ENCODE measurements around the gene HOXC6. TPM values are rescaled to one million over a fixed set of nuclear protein-coding genes. Genes with fewer than 3 reads are reported as not detected.
A peak's percentile ranks its signal among the peaks of the same experiment; 100 is the strongest.

The HOXC6 gene
- 34.1 TPM for polyA plus RNA-seq (ENCODE audit: insufficient read length)
- long read RNA-seq, donor 1, transcript HOXC6-201 (2 exons, 1,733 nt) = minor isoform, 10 of 26 reads
- long read RNA-seq, donor 1, transcript HOXC6-202 (3 exons, 2,943 nt) = major isoform, 16 of 26 reads
- long read RNA-seq, donor 1, partial matches to known transcripts = 0 of 26 reads
- long read RNA-seq, donor 1, other reads (novel, unspliced or antisense) = 0 of 26 reads
- long read RNA-seq, donor 2, transcript HOXC6-201 (2 exons, 1,733 nt) = major isoform, 5 of 28 reads
- long read RNA-seq, donor 2, partial matches to known transcripts = 19 of 28 reads
- long read RNA-seq, donor 2, other reads (novel, unspliced or antisense) = 0 of 28 reads
- long read RNA-seq, donor 3, transcript HOXC6-202 (3 exons, 2,943 nt) = major isoform, 7 of 15 reads
- long read RNA-seq, donor 3, partial matches to known transcripts = 5 of 15 reads
- long read RNA-seq, donor 3, other reads (novel, unspliced or antisense) = 0 of 15 reads
- long read RNA-seq, donor 4, partial matches to known transcripts = 0 of 1 reads
- long read RNA-seq, donor 4, other reads (novel, unspliced or antisense) = 0 of 1 reads
- long read RNA-seq, donor 5, partial matches to known transcripts = 0 of 7 reads
- long read RNA-seq, donor 5, other reads (novel, unspliced or antisense) = 0 of 7 reads
- long read RNA-seq, donor 6, transcript HOXC6-202 (3 exons, 2,943 nt) = major isoform, 8 of 13 reads
- long read RNA-seq, donor 6, transcript HOXC6-201 (2 exons, 1,733 nt) = minor isoform, 5 of 13 reads
- long read RNA-seq, donor 6, partial matches to known transcripts = 0 of 13 reads
- long read RNA-seq, donor 6, other reads (novel, unspliced or antisense) = 0 of 13 reads
- long read RNA-seq, donor 7, transcript HOXC6-201 (2 exons, 1,733 nt) = major isoform, 11 of 15 reads
- long read RNA-seq, donor 7, partial matches to known transcripts = 0 of 15 reads
- long read RNA-seq, donor 7, other reads (novel, unspliced or antisense) = 0 of 15 reads
- long read RNA-seq, donor 8, partial matches to known transcripts = 0 of 3 reads
- long read RNA-seq, donor 8, other reads (novel, unspliced or antisense) = 0 of 3 reads

DNA sequence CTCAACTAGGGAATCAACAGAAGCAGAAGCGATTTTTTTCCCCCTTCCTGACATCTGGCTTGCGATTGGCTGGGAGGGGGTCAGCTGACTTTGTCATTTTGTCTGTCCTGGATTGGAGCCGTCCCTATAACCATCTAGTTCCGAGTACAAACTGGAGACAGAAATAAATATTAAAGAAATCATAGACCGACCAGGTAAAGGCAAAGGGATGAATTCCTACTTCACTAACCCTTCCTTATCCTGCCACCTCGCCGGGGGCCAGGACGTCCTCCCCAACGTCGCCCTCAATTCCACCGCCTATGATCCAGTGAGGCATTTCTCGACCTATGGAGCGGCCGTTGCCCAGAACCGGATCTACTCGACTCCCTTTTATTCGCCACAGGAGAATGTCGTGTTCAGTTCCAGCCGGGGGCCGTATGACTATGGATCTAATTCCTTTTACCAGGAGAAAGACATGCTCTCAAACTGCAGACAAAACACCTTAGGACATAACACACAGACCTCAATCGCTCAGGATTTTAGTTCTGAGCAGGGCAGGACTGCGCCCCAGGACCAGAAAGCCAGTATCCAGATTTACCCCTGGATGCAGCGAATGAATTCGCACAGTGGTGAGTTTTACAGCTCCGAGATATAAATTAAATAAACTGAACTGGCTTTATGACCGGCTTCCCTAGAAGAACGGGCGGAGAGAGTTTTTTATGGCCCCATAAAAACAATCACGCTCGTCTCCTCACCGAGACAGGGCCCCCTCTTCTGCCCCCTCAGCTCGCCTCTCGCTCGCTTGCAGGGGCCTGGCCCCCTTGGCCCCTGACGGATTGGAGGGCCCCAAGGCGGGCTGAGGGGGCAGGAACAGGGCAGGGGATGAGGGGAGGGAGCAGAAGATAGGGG lies at the start of gene HOXC6:
HOXC6 (plus strand) TSS at position 127 of the 888 bp plus-strand sequence; CDS start at position 209, 82 bp downstream.
- peak; percentile 78 for DNase-seq

DNA sequence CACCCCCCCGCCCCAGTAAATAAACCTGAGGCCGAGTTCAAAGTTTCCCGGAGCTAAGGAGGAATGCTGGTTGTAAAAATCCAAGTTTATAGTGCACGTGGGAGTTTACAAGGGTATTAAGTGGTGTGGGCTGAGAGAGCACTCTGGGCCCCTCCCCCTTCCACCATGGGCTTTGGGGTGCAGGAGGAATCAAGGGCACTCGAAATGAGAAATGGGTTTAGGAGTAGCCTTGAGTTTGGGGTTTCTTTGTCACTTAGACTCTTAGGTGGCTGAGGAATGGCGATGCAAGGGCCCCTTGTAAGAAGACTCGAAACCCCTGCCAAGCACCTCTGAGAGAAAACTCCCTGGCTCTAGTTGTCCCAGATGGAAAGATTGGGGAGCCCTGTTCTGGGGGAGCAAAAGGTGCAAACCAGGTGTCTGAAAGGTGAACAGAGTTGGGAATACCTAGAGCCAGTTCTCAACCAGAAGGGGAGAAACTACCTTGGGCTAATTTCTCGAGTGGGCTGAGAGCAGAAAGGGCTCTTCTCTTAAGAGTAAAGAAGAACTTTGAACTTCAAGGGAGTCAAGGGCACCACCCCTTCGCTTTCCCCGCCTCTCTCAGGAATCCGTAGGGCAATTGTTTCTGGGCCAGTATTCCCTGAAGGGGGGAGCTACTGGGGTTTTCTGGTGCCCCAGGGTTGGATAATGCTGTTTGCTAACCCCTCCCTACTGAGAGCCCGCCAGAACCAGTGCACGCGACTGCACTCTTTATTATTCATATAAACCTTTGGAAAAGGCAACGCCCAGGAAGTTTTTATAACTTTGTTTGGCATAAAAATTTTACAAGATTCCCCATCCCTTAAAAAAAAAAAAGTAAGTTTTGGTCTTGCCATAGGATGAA lies 49.5 kb upstream of the HOXC6 start:
- no peak for DNase-seq

GRCh38 chr12:53980104-53980801 lies 48.0 kb upstream of the HOXC6 start:
- no peak for DNase-seq

DNA sequence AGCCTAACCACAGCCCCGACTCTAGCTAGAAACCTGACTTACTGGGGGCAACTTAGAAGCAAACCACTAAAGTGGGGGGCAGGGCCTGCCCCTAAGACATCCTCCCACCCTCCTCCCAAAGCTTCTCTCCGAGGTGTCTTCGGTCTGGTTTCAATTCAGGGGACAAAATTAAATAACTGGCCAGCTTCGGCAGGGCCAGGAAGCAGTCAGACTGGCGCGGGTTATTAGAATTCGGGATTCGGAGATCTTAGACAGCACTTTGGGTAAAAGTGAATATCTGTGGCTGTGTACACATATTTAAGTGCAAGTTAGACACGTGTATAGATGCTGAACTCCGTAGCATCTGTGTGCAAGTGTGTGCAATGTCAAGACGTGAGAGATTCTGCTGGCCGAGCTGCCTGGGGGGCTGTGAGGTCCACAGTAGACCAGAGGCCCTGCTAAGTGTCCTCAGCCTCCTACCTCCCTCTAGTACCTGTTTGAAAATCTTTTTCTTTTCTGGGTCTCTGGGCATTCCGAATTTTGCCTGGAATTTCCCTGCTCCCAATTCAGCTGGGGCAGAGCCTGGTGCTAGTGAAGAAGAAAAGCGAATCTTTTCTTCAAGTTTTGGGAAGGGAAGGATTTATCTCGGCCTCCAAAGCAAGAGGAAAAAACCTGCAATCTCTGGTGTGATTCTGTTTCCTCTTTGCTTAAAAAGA lies 47.3 kb upstream of the HOXC6 start:
- DNase-seq = no peak

- no peak for DNase-seq
These were observed 46.3 kb upstream of the HOXC6 start for GRCh38 chr12:53981634-53982565.

DNA sequence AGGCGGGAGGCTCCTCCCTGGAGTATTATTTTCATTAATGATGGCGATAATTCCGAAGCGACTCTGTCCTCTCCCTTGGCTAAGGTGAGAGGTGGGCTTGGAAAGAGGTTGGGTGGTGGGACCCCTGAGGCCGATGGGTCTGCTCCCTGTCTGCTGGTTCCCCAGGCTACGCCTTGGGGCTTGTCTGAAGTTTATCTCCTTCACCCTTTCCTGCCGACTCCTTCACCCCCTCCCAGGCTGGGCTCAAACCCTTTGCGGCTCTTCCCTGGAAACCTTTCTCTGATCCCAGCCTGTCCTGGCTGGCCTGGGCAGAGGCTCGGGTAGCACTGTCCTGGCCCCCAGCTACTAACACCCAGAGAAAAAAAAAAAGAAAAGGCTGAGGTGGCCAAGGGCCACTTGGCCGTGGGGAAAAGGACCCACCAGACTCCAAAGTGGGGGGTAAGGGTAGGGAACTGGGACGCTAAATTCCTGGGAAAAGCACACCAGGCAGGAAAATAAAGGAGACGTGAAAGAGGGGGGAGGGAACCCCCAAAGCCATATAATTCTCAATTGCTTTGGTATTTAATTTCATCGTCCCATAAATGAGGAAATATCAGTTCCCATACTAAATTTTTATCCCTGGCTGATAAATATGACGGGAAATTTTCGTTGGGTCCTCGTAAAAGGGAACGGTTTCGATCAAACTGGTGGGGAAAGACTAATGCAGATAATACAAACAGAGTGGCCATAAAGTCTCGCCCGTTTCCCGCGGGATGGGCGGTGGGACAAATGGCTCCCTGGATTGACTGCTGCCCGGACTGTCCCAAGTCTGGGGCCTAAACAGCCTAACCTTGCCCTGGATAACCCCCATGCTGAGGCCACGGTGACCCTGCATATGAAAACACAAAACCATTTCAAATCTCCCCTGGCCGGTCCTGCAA lies 45.3 kb upstream of the HOXC6 start:
- DNase-seq = no peak

DNA sequence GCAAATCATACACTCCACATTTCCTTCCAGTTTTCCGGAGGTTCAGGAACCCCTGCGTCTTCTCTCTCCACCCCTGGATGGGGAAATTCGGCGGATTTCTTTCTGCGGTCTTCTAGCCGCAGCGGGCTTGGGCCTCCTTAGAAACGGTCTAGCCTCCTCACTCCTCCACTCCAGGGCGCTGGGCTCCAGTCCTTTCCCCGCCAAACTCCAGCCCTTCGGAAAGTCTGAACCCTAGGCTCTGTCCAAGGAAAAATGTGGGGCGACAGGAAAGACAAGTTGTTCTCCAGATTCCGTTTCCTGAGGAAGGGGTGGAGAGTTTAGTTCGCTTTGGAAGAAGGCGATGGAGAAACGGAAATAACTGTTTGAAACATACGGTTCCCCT lies 44.7 kb upstream of the HOXC6 start:
- DNase-seq = no peak

- no peak for DNase-seq
These were observed 44.2 kb upstream of the HOXC6 start for GRCh38 chr12:53983950-53984572.

DNA sequence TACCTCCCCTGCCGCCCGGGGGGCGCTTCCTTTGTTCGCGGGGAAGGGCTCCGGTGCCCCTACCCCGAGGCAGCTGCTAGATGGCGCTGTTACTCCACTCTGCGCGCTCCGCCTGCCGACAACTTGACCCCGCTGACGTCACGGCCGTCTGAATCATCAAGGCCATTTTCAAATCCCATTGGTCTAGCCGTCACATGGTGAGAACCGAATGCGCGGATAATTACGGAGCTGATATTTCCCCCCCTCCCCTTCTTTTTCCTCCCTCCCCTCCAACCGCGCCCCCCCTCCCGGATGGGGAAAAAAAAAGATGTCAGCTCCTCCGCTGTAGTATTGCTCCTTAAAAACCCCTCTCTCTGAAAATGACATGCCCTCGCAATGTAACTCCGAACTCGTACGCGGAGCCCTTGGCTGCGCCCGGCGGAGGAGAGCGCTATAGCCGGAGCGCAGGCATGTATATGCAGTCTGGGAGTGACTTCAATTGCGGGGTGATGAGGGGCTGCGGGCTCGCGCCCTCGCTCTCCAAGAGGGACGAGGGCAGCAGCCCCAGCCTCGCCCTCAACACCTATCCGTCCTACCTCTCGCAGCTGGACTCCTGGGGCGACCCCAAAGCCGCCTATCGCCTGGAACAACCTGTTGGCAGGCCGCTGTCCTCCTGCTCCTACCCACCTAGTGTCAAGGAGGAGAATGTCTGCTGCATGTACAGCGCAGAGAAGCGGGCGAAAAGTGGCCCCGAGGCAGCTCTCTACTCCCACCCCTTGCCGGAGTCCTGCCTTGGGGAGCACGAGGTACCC lies 43.1 kb upstream of the HOXC6 start, which contains the start of gene HOXC10:
HOXC10 (plus strand) TSS at position 246 of the 791 bp plus-strand sequence; CDS start at position 360, 114 bp downstream.
- DNase-seq = peak; percentile 99

GRCh38 chr12:53985692-53985993 lies 42.6 kb upstream of the HOXC6 start:
- DNase-seq = no peak

DNA sequence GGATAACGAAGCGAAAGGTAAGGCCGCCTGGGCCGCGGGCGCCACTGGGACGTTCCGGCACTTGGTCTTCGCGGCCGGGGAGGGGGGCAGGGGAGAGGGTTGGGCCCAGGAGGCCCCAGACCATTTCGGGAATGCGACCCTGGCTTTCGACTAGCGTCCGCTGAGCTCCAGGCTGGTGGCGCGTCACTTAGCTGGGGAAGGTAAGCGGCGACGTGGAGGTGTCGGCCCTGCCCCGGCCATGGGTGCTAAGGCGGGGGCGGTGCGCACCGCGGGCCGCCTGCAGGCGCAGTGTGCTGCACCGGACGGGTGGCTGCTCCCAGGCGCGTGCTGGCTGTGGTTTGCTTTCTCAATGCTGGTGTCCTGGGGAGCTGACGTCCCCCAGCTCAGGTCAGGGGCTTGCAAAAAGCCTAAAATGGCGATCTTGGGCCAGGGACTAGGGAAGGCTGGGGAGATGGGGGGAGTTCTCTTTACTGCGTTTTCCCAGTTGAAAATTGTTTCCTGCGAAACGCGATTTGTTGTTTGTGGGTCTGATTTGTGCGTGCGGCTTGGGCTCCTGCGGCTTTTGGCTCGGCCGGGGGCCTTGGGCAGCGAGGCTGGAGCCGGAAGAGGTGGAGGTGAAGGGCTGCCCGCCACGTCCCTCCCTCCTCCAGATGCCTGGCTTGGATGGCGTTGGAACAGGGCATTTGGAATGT lies 42.1 kb upstream of the HOXC6 start:
- DNase-seq = no peak

GRCh38 chr12:53986686-53987483 lies 41.4 kb upstream of the HOXC6 start:
- no peak for DNase-seq

DNA sequence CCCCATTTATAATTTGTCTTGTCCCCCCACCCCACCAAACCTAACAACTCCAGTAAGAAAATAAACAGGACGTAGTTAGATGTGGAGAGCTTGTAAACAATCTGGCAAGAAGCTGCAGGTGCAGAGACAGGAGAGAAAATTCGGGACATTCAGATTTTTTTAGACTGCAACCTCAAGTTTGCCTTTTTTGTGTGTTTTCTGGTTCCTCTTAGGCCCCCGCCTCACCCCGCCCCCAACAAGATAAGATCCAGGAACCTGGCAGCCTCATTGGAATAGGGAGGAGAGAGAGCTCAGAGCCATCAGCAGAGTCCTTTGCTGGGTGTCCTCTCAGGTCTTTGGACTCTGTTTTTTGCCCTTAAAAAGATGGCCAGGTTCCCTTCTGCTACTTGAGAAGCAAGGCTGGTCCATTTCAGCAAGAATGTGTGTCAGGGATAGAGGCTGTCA lies 40.4 kb upstream of the HOXC6 start:
- DNase-seq = no peak

All from left kidney (tissue), 8 donors.